Epidermal melanocyte (primary cell): ENCODE results near the gene ABCA6.

Experiments
- DNase-seq: peaks from one replicate; pipeline ENCODE4 v3.0.0; 2011; ENCODE audit warnings: low spot score; ENCODE audit not compliant: insufficient read length

The ABCA6 gene

DNA sequence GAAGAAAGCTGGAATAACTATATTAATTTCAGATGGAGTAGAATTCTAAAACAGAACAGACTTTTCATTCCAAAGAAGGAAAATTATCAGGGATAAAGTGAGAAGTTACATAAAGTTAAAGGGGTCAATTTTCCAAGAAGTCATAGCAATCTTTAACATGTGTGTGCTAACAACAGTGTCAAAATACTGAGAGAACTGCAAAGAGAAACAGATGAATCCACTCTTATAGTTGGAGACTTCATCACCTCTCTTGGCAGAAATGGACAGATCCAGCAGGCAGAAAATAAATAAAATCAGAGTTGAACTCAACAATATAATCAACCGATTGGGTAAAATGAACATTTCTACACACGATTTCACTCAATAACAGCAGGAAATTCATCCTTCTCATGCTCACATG is 86.4 kb downstream of the ABCA6 start:
- no peak for DNase-seq

DNA sequence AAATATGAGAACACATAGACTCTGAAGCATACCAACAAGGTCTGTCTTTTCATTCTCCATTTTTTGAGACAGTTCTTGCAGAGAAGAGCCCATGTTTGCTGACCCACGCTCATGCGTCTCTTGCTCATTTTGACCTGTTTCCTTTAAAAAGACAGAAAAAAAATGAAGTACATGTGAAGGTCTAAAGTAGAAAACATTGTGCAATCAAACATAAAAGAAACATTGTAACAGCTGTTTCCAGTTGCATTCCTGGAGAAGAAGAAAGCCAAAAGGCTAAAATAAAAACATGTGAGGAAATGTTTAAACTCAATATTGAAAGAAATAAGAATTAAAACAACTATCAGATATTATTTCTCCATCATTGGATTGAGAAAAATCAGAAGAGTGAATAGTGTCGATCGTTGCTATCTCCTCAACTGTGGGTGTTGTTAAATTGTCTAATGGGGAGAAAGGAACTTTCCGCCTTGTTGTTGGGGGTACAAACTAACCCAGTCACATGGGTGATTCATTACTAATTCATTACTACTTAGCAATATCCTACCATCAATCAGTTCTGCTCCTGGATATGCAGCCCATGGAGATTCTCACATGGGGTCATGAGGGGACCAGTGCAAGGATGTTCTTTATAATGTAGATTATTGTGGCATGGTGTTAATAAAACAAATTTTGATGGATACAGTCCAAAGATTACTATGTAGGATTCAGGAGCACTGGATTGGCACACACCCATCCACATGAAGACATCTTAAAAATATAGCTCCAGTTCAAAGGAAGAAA is 90.5 kb downstream of the ABCA6 start:
- no peak for DNase-seq

DNA sequence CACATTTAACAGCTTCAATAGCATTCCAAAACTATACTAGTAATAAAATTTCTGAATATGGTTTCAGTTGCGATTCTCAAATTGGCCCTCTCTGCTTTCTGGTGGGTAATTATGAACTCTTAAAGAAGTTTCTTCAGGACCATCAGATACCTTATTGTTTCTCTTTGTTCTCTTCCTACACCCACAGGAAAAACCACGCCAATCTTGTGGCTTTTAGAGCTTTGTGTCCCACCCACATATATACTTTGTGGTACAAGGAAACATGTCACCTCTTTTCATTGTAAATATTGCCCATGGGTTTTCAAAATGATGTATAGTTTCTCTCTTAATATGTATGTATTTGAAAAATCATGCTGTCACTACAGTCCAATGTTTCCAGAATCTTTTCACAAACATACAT is 93.1 kb downstream of the ABCA6 start:
- no peak for DNase-seq

DNA sequence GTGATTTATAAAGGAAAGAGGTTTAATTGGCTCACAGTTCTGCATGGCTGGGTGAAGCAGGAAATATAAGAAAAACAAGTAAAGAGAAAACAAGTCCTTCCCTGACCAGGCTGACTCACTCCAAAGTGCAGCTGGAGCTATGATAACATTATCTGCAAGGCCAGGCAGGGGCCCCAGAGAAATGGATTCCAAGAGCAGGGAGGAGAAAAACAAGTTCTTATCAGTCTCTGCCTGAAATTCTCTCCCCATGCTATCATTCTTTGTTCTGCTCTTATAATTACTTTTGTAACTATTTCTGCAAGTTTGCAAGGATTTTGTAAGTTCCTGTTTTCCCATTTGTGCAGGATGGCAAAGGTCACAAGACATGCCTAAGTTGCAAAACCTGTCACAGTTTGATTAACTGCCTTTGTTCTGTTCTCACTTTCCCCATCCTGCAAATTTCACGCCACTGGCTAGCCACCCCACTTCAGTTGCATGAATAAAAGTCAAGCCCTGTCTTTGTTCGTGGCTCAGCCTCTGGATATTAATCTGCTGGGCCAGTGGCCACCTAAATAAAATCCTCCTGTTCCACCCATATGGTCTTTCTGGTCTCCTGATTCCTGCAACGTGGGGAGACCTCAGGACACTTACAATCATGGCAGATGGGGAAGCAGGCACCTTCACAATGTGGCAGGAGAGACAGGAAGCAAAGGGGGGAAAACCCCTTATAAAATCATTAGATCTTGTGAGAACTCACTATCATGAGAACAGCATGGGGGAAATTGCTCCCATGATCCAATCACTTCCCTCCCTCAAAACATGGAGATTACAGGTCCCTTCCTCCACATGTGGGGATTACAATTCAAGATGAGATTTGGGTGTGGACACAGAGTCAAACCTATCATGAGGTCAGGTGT is 94.1 kb downstream of the ABCA6 start:
- DNase-seq: no peak

DNA sequence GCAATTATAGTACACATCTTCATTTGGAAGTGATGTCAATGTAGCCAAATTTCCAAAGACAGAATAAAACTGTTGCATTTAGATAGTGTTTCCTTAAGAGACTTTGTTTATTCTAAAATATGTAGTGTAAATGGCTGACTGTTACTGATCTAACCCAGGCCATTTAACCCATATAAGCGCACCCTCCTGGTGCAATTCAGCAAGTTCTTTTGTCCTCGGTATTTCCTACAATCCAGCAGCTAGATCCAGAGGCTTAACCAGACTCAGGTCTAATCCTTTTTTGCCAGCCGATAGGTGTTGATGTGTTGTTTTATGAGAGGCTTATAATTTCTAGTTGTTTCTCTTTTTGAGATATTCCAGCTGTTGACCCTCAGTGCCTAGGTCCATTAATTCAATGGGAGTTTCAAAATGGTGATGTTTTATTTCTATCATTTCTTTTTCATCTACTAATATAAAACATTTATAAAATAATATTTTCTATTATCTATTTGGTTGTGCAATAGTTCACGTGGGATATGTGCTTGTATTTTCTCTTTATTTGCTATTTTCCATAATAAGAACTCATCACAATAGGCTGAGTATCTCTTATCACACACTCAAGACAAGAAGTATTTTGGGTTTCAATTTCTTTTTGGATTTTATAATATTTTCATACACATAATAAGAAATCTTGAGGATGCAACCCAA is 95.4 kb downstream of the ABCA6 start:
- DNase-seq: no peak

DNA sequence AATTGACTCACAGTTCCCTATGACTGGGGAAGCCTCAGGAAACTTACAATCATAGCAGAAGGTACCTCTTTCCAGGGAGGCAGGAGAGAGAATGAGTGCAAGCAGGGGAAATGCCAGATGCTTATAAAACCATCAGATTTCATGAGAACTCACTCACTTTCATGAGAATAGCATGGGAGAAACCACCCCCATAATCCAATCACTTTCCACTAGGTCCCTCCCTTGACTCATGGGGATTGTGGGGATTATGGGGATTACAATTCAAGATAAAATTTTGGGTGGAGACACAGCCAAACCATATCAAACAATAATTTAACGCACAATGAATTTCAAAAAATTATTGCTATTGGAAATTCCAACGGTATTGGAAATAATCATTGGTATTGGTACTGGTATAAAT is 96.0 kb downstream of the ABCA6 start:
- no peak for DNase-seq

DNA sequence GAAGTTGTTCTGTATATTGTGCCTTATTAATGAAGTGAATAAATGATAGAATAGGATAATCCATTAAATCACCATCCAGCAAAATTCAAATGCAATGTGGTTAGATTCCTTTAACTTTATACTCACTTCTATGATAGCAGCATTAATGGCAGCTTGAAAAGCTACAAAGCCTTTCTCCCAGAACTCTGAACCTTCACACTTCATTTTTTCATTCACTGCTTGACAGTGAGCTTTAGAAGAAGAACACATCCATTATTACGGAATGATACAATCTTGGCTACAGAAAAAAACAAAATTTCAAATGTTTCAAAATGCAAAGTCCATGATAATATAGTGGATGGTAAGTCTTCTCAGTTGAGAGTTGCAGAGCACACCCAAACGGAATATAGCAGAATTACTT is 97.3 kb downstream of the ABCA6 start:
- no peak for DNase-seq

DNA sequence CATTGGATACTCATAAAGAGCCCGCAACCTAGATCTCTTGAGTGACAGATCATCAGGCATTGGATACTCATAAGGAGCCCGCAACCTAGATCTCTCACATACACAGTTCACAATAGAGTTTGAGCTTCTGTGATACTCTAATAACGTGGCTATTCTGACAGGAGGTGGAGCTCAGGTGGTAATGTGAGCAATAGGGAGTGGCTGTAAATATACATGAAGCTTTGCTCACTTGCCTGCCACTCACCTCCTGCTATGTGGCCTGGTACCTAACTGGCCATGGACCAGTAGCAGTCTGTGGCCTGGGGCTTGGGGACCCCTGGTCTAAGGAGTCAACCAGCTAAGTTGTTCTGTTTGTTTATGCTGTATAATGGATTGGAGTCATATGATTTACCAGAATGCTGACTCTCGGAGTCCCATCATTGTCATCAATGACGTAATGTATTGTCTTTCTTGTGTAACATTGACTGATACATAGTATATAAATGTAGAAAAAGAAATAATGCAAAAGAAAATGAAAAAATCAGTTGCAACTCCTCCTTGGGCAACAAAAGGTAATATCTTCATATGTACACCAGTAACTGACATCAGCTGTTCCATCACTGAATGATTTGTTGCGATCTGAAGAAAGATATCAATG is 98.5 kb downstream of the ABCA6 start:
- no peak for DNase-seq

DNA sequence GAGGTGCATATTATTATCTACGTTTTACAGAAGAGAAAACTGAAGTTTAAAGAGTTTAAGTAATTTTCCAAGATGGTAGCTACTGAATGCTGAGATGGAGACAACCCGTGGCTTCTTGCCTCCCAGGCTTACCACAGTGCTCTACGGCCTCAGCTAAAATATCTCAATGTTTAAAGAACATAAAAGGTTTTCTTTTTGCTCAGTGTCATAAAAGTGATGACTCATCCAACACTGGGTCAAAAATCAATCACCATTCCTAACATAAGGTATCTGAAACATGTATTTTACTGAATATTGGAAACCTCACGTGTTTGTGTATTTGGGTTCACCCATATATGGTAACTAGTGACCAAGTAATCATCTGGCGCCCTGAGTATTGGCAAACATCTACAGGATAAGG is 99.4 kb downstream of the ABCA6 start:
- DNase-seq: no peak

DNA sequence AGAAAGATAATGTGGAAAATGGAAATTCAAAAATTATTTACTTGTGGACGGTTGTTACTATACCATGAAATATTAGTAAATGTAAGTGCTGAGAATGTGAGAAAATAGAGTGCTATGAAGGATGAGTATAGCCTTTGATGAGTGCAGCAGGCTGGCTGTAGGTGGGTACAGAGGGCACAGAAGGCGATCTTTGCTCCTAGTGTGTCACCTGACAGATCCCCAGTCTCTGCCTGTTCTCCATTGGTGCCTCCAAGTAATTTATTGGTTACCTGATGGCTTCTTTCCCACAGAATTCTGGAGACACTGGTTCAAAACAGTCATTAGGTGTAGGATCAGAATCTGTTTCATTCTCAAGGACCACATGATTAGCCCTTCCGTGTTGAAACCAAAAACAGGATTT is 109.9 kb downstream of the ABCA6 start:
- DNase-seq: no peak

DNA sequence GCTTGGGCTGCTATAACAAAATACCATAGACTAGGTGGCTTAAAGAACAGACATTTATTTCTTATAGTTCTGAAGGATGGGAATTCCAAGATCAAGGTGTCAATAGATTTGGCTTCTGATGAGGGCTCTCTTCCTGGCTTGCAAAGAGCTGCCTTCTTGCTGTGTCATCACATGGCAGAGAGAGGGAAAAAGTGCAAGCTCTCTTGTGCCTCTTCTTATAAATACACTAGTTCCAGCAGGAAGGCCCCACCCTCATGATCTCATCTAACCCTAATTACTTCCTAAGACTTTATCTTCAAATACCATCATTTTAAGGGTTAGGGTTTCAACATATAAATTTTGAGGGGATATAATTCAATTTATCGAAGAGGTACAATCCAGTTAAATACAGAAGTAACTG is 111.5 kb downstream of the ABCA6 start:
- no peak for DNase-seq
